Liver (tissue), 9 donors: Measurements from ENCODE around the gene CACNA2D1. TPM values are rescaled to one million over a fixed set of nuclear protein-coding genes. Genes with fewer than 3 reads are reported as not detected.

Source experiments
- DNase-seq: peaks from one replicate; pipeline ENCODE4 v3.0.0-alpha.2; 2017; ENCODE audit warnings: low spot score
- H3K27ac ChIP-seq, 2 donors: one replicate each; pipeline ENCODE4 v1.7.0; 2013; ENCODE audit warnings: inconsistent platforms in 2 of 2, low read length in 2 of 2, control low read depth in 1 of 2, low read depth in 1 of 2, mild to moderate bottlenecking in 1 of 2
- H3K27me3 ChIP-seq, 4 donors: one replicate each; pipeline versions ENCODE4 v1.6.1 to v1.7.0; 2013; ENCODE audit warnings: low read length in 3 of 4, inconsistent platforms in 1 of 4, mild to moderate bottlenecking in 1 of 4, moderate library complexity in 1 of 4; ENCODE audit not compliant: control insufficient read depth in 4 of 4, insufficient read depth in 4 of 4
- H3K36me3 ChIP-seq, 4 donors: one replicate each; pipeline versions ENCODE4 v1.6.1 to v1.7.0; 2013; ENCODE audit warnings: low read length in 3 of 4, mild to moderate bottlenecking in 3 of 4, low read depth in 1 of 4, moderate library complexity in 1 of 4; ENCODE audit not compliant: control insufficient read depth in 4 of 4, insufficient read depth in 3 of 4
- H3K4me1 ChIP-seq, 4 donors: one replicate each; pipeline versions ENCODE4 v1.6.1 to v1.7.0; 2013; ENCODE audit warnings: low read length in 3 of 4, mild to moderate bottlenecking in 3 of 4, moderate library complexity in 1 of 4; ENCODE audit not compliant: control insufficient read depth in 4 of 4, insufficient read depth in 4 of 4
- H3K4me3 ChIP-seq, 3 donors: one replicate each; pipeline versions ENCODE4 v1.6.1 to v1.7.0; 2013; ENCODE audit warnings: low read length in 3 of 3, control low read depth in 1 of 3, low read depth in 1 of 3, mild to moderate bottlenecking in 1 of 3
- H3K9ac ChIP-seq, 2 donors: one replicate each; pipeline ENCODE4 v1.7.0; 2013; ENCODE audit warnings: low read length in 2 of 2, mild to moderate bottlenecking in 2 of 2, moderate library complexity in 2 of 2, control low read depth in 1 of 2, low read depth in 1 of 2
- H3K9me3 ChIP-seq, 4 donors: one replicate each; pipeline versions ENCODE4 v1.6.1 to v1.7.0; 2013; ENCODE audit warnings: low read length in 3 of 4; ENCODE audit not compliant: control insufficient read depth in 4 of 4
- ATF3 ChIP-seq: IDR thresholded peaks from 2 replicates; pipeline ENCODE4 v1.6.1; 2016; ENCODE audit warnings: antibody characterized with exemption
- FOXA1 ChIP-seq: IDR thresholded peaks from 2 replicates; pipeline ENCODE4 v1.6.1; 2016; ENCODE audit warnings: antibody characterized with exemption
- FOXA2 ChIP-seq: IDR thresholded peaks from 2 replicates; pipeline ENCODE4 v1.6.1; 2016; ENCODE audit warnings: antibody characterized with exemption
- GABPA ChIP-seq, 2 donors: IDR thresholded peaks in 1 of 2; conservative IDR thresholded peaks in 1 of 2; 2 replicates each; pipeline ENCODE4 v1.6.1; 2016; ENCODE audit warnings: antibody characterized with exemption in 2 of 2, mild to moderate bottlenecking in 1 of 2, moderate library complexity in 1 of 2
- HNF4A ChIP-seq, 2 donors: conservative IDR thresholded peaks; 2 replicates each; pipeline ENCODE4 v1.6.1; 2016; ENCODE audit warnings: antibody characterized with exemption in 2 of 2, mild to moderate bottlenecking in 2 of 2
- HNF4G ChIP-seq: IDR thresholded peaks from 2 replicates; pipeline ENCODE4 v1.6.1; 2016; ENCODE audit warnings: antibody characterized with exemption
- MAX ChIP-seq: IDR thresholded peaks from 2 replicates; pipeline ENCODE4 v1.6.1; 2016; ENCODE audit warnings: antibody characterized with exemption
- NR2F2 ChIP-seq: IDR thresholded peaks from 2 replicates; pipeline ENCODE4 v1.6.1; 2016; ENCODE audit warnings: antibody characterized with exemption
- RAD21 ChIP-seq, 2 donors: IDR thresholded peaks; 2 replicates each; pipeline ENCODE4 v1.6.1; 2016; ENCODE audit warnings: antibody characterized with exemption in 2 of 2, mild to moderate bottlenecking in 2 of 2
- RXRA ChIP-seq, 2 donors: IDR thresholded peaks; 2 replicates each; pipeline ENCODE4 v1.6.1; 2017 to 2018; ENCODE audit warnings: antibody characterized with exemption in 2 of 2, mild to moderate bottlenecking in 1 of 2
- SP1 ChIP-seq: IDR thresholded peaks from 2 replicates; pipeline ENCODE4 v1.6.1; 2018; ENCODE audit warnings: antibody characterized with exemption, mild to moderate bottlenecking
- TAF1 ChIP-seq: conservative IDR thresholded peaks from 2 replicates; pipeline ENCODE4 v1.6.1; 2016; ENCODE audit warnings: antibody characterized with exemption, mild to moderate bottlenecking
- YY1 ChIP-seq: IDR thresholded peaks from 2 replicates; pipeline ENCODE4 v1.6.1; 2016; ENCODE audit warnings: antibody characterized with exemption, mild to moderate bottlenecking
- ZBTB33 ChIP-seq: IDR thresholded peaks from 2 replicates; pipeline ENCODE4 v1.6.1; 2016; ENCODE audit warnings: antibody characterized with exemption
- WGBS: extraction: QIAGEN DNeasy Blood & Tissue Kit; methylation state at CpG from one replicate; pipeline ENCODE4 v1.1.7; 2013; 5-methylcytosine and 5-hydroxymethylcytosine counted together
- polyA plus RNA-seq, 2 donors: library from polyadenylated mRNA; stranded (reverse) in 1 of 2; unstranded in 1 of 2; fragments of 200-250 nt in 1 of 2; fragments of >200 nt in 1 of 2; fragmentation: Nextera tagmentation in 1 of 2; extraction: Ambion mirVana in 1 of 2; gene quantifications; one replicate each; pipeline versions ENCODE4 v1.2.1 to v1.2.3, GENCODE V29; 2013 to 2015
- total RNA-seq, 2 donors: library from RNA; depleted of rRNA; stranded (reverse); fragments of >200 nt; gene quantifications; one replicate each; pipeline ENCODE4 v1.2.3, GENCODE V29; 2014
- TF ChIP-seq, protein P1 (sequence below): IDR thresholded peaks from 2 replicates; pipeline ENCODE4 v1.6.1; 2016; ENCODE audit warnings: antibody characterized with exemption, mild to moderate bottlenecking
- TF ChIP-seq, protein P2 (sequence below): fragments of 150-350 bp; IDR thresholded peaks from 2 replicates; pipeline ENCODE4 v1.5.1; 2017; ENCODE audit warnings: improper control_type of control experiment, low read depth, low read length; ENCODE audit not compliant: missing input control
- donor health status: healthy.
- donor health status: healthy.
- donor health status: healthy.
- donor health status: healthy.
- donor health status: healthy.

The CACNA2D1 gene
- total and polyA plus RNA-seq, 4 donors = 0.42 to 2.3 (median 0.94) TPM

DNA sequence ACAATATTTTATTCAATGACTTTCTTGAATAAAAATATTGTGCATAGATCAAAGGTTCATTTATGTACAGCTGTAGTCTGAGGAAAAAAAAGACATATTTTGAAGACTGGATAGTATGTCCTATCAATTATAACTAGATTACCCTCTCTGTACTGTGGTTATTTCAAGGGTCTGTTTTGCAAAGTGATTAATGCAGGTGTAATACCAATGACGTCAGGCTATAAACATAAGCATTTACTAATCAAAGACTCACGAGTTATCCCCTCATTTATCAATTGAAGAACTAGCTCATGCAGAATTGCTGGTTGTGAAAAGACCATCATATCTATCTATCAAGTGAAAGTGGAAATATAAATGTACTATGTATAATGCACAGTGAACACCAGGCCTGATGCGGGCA, 460.2 kb downstream of the CACNA2D1 start:
- WGBS = 72% methylated on average over 3 of the region's 3 CpGs
- no peaks in the 10 kb centered on the region for H3K9me3 ChIP-seq
- H3K36me3 ChIP-seq = no peaks in the 10 kb centered on the region
- H3K4me1 ChIP-seq = no peaks in the 10 kb centered on the region
- H3K4me3 ChIP-seq = no peak overlapping the region
- TF ChIP-seq RXRA (IDR thresholded peaks at IDR 0.05) = no peak
- TF ChIP-seq FOXA1 = no peak
- TF ChIP-seq YY1 = no peak
- TF ChIP-seq, protein P1, sequence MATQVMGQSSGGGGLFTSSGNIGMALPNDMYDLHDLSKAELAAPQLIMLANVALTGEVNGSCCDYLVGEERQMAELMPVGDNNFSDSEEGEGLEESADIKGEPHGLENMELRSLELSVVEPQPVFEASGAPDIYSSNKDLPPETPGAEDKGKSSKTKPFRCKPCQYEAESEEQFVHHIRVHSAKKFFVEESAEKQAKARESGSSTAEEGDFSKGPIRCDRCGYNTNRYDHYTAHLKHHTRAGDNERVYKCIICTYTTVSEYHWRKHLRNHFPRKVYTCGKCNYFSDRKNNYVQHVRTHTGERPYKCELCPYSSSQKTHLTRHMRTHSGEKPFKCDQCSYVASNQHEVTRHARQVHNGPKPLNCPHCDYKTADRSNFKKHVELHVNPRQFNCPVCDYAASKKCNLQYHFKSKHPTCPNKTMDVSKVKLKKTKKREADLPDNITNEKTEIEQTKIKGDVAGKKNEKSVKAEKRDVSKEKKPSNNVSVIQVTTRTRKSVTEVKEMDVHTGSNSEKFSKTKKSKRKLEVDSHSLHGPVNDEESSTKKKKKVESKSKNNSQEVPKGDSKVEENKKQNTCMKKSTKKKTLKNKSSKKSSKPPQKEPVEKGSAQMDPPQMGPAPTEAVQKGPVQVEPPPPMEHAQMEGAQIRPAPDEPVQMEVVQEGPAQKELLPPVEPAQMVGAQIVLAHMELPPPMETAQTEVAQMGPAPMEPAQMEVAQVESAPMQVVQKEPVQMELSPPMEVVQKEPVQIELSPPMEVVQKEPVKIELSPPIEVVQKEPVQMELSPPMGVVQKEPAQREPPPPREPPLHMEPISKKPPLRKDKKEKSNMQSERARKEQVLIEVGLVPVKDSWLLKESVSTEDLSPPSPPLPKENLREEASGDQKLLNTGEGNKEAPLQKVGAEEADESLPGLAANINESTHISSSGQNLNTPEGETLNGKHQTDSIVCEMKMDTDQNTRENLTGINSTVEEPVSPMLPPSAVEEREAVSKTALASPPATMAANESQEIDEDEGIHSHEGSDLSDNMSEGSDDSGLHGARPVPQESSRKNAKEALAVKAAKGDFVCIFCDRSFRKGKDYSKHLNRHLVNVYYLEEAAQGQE = no peak
- TF ChIP-seq FOXA2 = no peak
- TF ChIP-seq HNF4A (conservative IDR thresholded peaks at IDR 0.05) = no peak
- TF ChIP-seq RAD21 (IDR thresholded peaks at IDR 0.05) = no peak
- TF ChIP-seq SP1 = no peak
- TF ChIP-seq GABPA (IDR thresholded peaks at IDR 0.05 in 1 of 2, conservative IDR thresholded peaks at IDR 0.05 in 1 of 2) = no peak
- TF ChIP-seq, protein P2, sequence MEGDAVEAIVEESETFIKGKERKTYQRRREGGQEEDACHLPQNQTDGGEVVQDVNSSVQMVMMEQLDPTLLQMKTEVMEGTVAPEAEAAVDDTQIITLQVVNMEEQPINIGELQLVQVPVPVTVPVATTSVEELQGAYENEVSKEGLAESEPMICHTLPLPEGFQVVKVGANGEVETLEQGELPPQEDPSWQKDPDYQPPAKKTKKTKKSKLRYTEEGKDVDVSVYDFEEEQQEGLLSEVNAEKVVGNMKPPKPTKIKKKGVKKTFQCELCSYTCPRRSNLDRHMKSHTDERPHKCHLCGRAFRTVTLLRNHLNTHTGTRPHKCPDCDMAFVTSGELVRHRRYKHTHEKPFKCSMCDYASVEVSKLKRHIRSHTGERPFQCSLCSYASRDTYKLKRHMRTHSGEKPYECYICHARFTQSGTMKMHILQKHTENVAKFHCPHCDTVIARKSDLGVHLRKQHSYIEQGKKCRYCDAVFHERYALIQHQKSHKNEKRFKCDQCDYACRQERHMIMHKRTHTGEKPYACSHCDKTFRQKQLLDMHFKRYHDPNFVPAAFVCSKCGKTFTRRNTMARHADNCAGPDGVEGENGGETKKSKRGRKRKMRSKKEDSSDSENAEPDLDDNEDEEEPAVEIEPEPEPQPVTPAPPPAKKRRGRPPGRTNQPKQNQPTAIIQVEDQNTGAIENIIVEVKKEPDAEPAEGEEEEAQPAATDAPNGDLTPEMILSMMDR = no peak
- TF ChIP-seq ATF3 = no peak
- TF ChIP-seq HNF4G = no peak
- TF ChIP-seq MAX = no peak
- no peaks in the 10 kb centered on the region for H3K27me3 ChIP-seq
- H3K27ac ChIP-seq = no peak overlapping the region
- H3K9ac ChIP-seq = no peak overlapping the region
- no peak for DNase-seq

DNA sequence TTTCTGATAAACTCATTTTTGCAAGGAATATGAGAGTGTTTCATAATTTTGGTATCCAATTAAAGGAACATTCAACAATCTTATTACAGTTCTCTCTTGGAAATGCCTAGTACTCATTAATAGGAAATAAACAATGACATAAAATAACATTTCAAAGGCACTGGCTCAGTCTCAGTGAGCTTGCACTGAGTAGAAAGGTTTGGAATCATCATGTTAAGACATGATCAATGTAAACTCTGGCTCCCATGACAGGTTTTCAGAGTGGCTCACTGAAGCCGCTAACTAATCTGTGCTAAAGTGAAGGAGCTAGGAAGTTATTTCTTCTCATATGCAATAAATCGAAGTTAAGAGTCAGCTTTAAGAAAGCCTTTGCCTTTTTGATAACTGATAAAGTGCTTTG, 470.5 kb downstream of the CACNA2D1 start:
- H3K4me3 ChIP-seq = no peak overlapping the region
- TF ChIP-seq NR2F2 (no peak), RAD21 (IDR thresholded peaks at IDR 0.05) (no peak), HNF4G (no peak), TAF1 (no peak), MAX (no peak), ZBTB33 (no peak), HNF4A (conservative IDR thresholded peaks at IDR 0.05) (no peak)
- TF ChIP-seq, protein P2 = no peak
- no peak overlapping the region for H3K27ac ChIP-seq
- WGBS = 75% methylated on average over 2 of the region's 2 CpGs
- H3K27me3 ChIP-seq = no peaks in the 10 kb centered on the region
- H3K36me3 ChIP-seq = no peaks in the 10 kb centered on the region
- H3K9ac ChIP-seq = no peak overlapping the region
- DNase-seq = no peak
- H3K4me1 ChIP-seq = no peaks in the 10 kb centered on the region
- no peaks in the 10 kb centered on the region for H3K9me3 ChIP-seq
